Stimulated activated CD8-positive, alpha-beta memory T cell treated with anti-CD3 and anti-CD28 coated beads, Interleukin-15, amount 100 ng/mL, for 24 hours (primary cell): ENCODE measurements around the gene LAMA2.
"Not testable (repeated sequence)": the region's sequence is repeated elsewhere in the genome, so short reads cannot be mapped to it uniquely, and the experiment has no call there.

Experiments
- DNase-seq: peaks from one replicate; pipeline ENCODE4 v3.0.0-alpha.2; 2020; ENCODE audit warnings: low read depth

Gene LAMA2

GRCh38 chr6:129073051-129073450 lies 190.1 kb downstream of the LAMA2 start:
- no peak for DNase-seq

- no peak for DNase-seq
Measured at GRCh38 chr6:129073691-129074395, 190.9 kb downstream of the LAMA2 start.

GRCh38 chr6:129084406-129084805 lies 201.5 kb downstream of the LAMA2 start:
- no peak for DNase-seq

- DNase-seq, result not testable (repeated sequence)
Measured at GRCh38 chr6:129088481-129088880, 205.5 kb downstream of the LAMA2 start.

- DNase-seq, result no peak
Measured at GRCh38 chr6:129089357-129089756, 206.4 kb downstream of the LAMA2 start.

- no peak for DNase-seq
Measured at GRCh38 chr6:129094147-129094546, 211.2 kb downstream of the LAMA2 start.

GRCh38 chr6:129096651-129097290 lies 213.8 kb downstream of the LAMA2 start:
- no peak for DNase-seq

- DNase-seq, result no peak
Measured at GRCh38 chr6:129098061-129098553, 215.2 kb downstream of the LAMA2 start.

- no peak for DNase-seq
Measured at GRCh38 chr6:129099696-129100095, 216.8 kb downstream of the LAMA2 start.

GRCh38 chr6:129100164-129100563 lies 217.2 kb downstream of the LAMA2 start:
- no peak for DNase-seq

- no peak for DNase-seq
Measured at GRCh38 chr6:129102741-129103140, 219.8 kb downstream of the LAMA2 start.

GRCh38 chr6:129104131-129104530 lies 221.2 kb downstream of the LAMA2 start:
- DNase-seq, result no peak

- no peak for DNase-seq
Measured at GRCh38 chr6:129104560-129104959, 221.6 kb downstream of the LAMA2 start.

GRCh38 chr6:129105035-129105434 lies 222.1 kb downstream of the LAMA2 start:
- DNase-seq, result no peak

- DNase-seq, result no peak
Measured at GRCh38 chr6:129105793-129106192, 222.9 kb downstream of the LAMA2 start.

- DNase-seq, result no peak
Measured at GRCh38 chr6:129108337-129108736, 225.4 kb downstream of the LAMA2 start.

GRCh38 chr6:129110690-129111343 lies 227.9 kb downstream of the LAMA2 start:
- no peak for DNase-seq

- DNase-seq, result no peak
Measured at GRCh38 chr6:129111346-129111745, 228.4 kb downstream of the LAMA2 start.

GRCh38 chr6:129111853-129112252 lies 228.9 kb downstream of the LAMA2 start:
- no peak for DNase-seq

- no peak for DNase-seq
Measured at GRCh38 chr6:129112591-129112990, 229.7 kb downstream of the LAMA2 start.

GRCh38 chr6:129113637-129114036 lies 230.7 kb downstream of the LAMA2 start:
- DNase-seq, result no peak

- no peak for DNase-seq
Measured at GRCh38 chr6:129114636-129115391, 231.9 kb downstream of the LAMA2 start.
